22Rv1 (cell line): ENCODE results near the gene ODAD3.
A peak's percentile ranks its signal among the peaks of the same experiment; 100 is the strongest.

ENCODE experiments used
- CTCF ChIP-seq: fragments of 450-650 bp; IDR thresholded peaks from 2 replicates; pipeline ENCODE4 v1.5.1; 2017; ENCODE audit warnings: mild to moderate bottlenecking
- ZFX ChIP-seq: fragments of 450-650 bp; IDR thresholded peaks from 2 replicates; pipeline ENCODE4 v1.6.1; 2017; ENCODE audit warnings: antibody characterized with exemption, borderline replicate concordance

- TF ChIP-seq CTCF (peak; percentile 97), ZFX (no peak)
Measured at GRCh38 chr19:11482384-11483050, 47.6 kb upstream of the ODAD3 start.
